H9 (cell line): ENCODE measurements around the gene POLA1. TPM values are rescaled to one million over a fixed set of nuclear protein-coding genes. Genes with fewer than 3 reads are reported as not detected.

Experiments used
- DNase-seq: peaks from one replicate; pipeline ENCODE4 v3.0.0-alpha.2; 2017
- H2AFZ ChIP-seq: one replicate; pipeline ENCODE4 v1.6.1; 2013; ENCODE audit warnings: mild to moderate bottlenecking, low read length, control low read depth, moderate library complexity
- H2AK5ac ChIP-seq: 2 replicates; pipeline ENCODE4 v1.6.1; 2013; ENCODE audit warnings: low read length, control low read depth, mixed read lengths; ENCODE audit not compliant: insufficient read length
- H2BK120ac ChIP-seq: one replicate; pipeline ENCODE4 v1.6.1; 2013; ENCODE audit warnings: low read depth, mild to moderate bottlenecking, low read length, control low read depth, inconsistent platforms; ENCODE audit not compliant: poor library complexity, severe bottlenecking
- H2BK12ac ChIP-seq: 2 replicates; pipeline ENCODE4 v1.6.1; 2013; ENCODE audit warnings: low read length, control low read depth, mixed read lengths, low read depth; ENCODE audit not compliant: insufficient read length
- H2BK15ac ChIP-seq: 2 replicates; pipeline ENCODE4 v1.6.1; 2013; ENCODE audit warnings: low read depth, low read length, control low read depth
- H2BK20ac ChIP-seq: one replicate; pipeline ENCODE4 v1.6.1; 2013; ENCODE audit warnings: low read depth, mild to moderate bottlenecking, low read length, control low read depth, inconsistent platforms; ENCODE audit not compliant: poor library complexity, severe bottlenecking
- H2BK5ac ChIP-seq: 2 replicates; pipeline ENCODE4 v1.6.1; 2013; ENCODE audit warnings: low read length, control low read depth, mixed read lengths; ENCODE audit not compliant: insufficient read length
- H3K14ac ChIP-seq: 2 replicates; pipeline ENCODE4 v1.6.1; 2013; ENCODE audit warnings: low read length, control low read depth; ENCODE audit not compliant: insufficient read depth
- H3K18ac ChIP-seq: 2 replicates; pipeline ENCODE4 v1.6.1; 2013; ENCODE audit warnings: low read depth, mild to moderate bottlenecking, mixed read lengths, low read length, control low read depth; ENCODE audit not compliant: insufficient read length
- H3K23ac ChIP-seq: 2 replicates; pipeline ENCODE4 v1.6.1; 2013; ENCODE audit warnings: low read length, control low read depth, mixed read lengths, low read depth; ENCODE audit not compliant: insufficient read length
- H3K23me2 ChIP-seq: 2 replicates; pipeline ENCODE4 v1.6.1; 2013; ENCODE audit warnings: low read depth, mild to moderate bottlenecking, mixed read lengths, low read length, control low read depth; ENCODE audit not compliant: insufficient read length, poor library complexity, severe bottlenecking
- H3K27ac ChIP-seq: 2 replicates; pipeline ENCODE4 v1.5.1; 2013; ENCODE audit warnings: low read length, control low read depth, mixed read lengths, low read depth; ENCODE audit not compliant: insufficient read length
- H3K27me3 ChIP-seq: 2 replicates; pipeline ENCODE4 v1.6.1; 2013; ENCODE audit warnings: low read length, control low read depth, inconsistent platforms; ENCODE audit not compliant: insufficient read depth
- H3K4ac ChIP-seq: 2 replicates; pipeline ENCODE4 v1.6.1; 2013; ENCODE audit warnings: low read depth, mild to moderate bottlenecking, control low read depth, inconsistent platforms, low read length, moderate library complexity
- H3K4me1 ChIP-seq: 2 replicates; pipeline ENCODE4 v1.6.1; 2013; ENCODE audit warnings: low read length, control low read depth, inconsistent platforms; ENCODE audit not compliant: insufficient read depth
- H3K4me2 ChIP-seq: 2 replicates; pipeline ENCODE4 v1.6.1; 2013; ENCODE audit warnings: low read length, control low read depth, mixed read lengths; ENCODE audit not compliant: insufficient read length, insufficient read depth
- H3K56ac ChIP-seq: 2 replicates; pipeline ENCODE4 v1.6.1; 2013; ENCODE audit warnings: low read depth, mild to moderate bottlenecking, mixed read lengths, low read length, control low read depth; ENCODE audit not compliant: insufficient read length
- H3K79me1 ChIP-seq: 2 replicates; pipeline ENCODE4 v1.6.1; 2013; ENCODE audit warnings: low read depth, mild to moderate bottlenecking, moderate library complexity, low read length, control low read depth, inconsistent platforms; ENCODE audit not compliant: insufficient read depth, poor library complexity, severe bottlenecking
- H3K79me2 ChIP-seq: 2 replicates; pipeline ENCODE4 v1.6.1; 2013; ENCODE audit warnings: low read length, control low read depth, inconsistent platforms; ENCODE audit not compliant: insufficient read depth
- H3K9ac ChIP-seq: 2 replicates; pipeline ENCODE4 v1.6.1; 2013; ENCODE audit warnings: low read length, control low read depth, mixed read lengths; ENCODE audit not compliant: insufficient read length; ENCODE audit errors: extremely low read depth
- H3K9me3 ChIP-seq: one replicate; pipeline ENCODE4 v1.6.1; 2013; ENCODE audit warnings: low read depth, low read length, inconsistent platforms; ENCODE audit not compliant: control insufficient read depth
- H3T11ph ChIP-seq: one replicate; pipeline ENCODE4 v1.6.1; 2013; ENCODE audit warnings: mild to moderate bottlenecking, low read length, control low read depth, inconsistent platforms
- H4K20me1 ChIP-seq: one replicate; pipeline ENCODE4 v1.6.1; 2013; ENCODE audit not compliant: control insufficient read depth, insufficient read length, insufficient read depth
- H4K5ac ChIP-seq: 2 replicates; pipeline ENCODE4 v1.6.1; 2013; ENCODE audit warnings: low read depth, mild to moderate bottlenecking, mixed read lengths, low read length, control low read depth; ENCODE audit not compliant: insufficient read length
- H4K8ac ChIP-seq: replicated peaks from 2 replicates; pipeline ENCODE4 v1.6.1; 2013; ENCODE audit warnings: low read length, control low read depth, mixed read lengths, low read depth; ENCODE audit not compliant: insufficient read length
- H4K91ac ChIP-seq: 2 replicates; pipeline ENCODE4 v1.6.1; 2013; ENCODE audit warnings: low read depth, mild to moderate bottlenecking, moderate library complexity, mixed read lengths, low read length, control low read depth; ENCODE audit not compliant: insufficient read length
- H3K27ac Mint-ChIP-seq, 3 experiments: 2 replicates in 2 of 3; 3 replicates in 1 of 3; pipeline ENCODE4 v1.8.0; 2020 to 2021; ENCODE audit warnings: mixed read lengths in 3 of 3, mild to moderate bottlenecking in 1 of 3, moderate library complexity in 1 of 3
- H3K27me3 Mint-ChIP-seq: 2 replicates; pipeline ENCODE4 v1.8.0; 2021; ENCODE audit warnings: low read depth, mild to moderate bottlenecking, moderate library complexity, mixed read lengths
- H3K36me3 Mint-ChIP-seq, 3 experiments: 2 replicates in 2 of 3; 3 replicates in 1 of 3; pipeline ENCODE4 v1.8.0; 2020 to 2021; ENCODE audit warnings: low read depth in 3 of 3, mixed read lengths in 3 of 3; ENCODE audit not compliant: insufficient read depth in 1 of 3
- H3K4me1 Mint-ChIP-seq, 2 experiments: 2 replicates each; pipeline ENCODE4 v1.8.0; 2020; ENCODE audit warnings: mixed read lengths in 2 of 2
- H3K4me3 Mint-ChIP-seq, 2 experiments: 2 replicates in 1 of 2; 3 replicates in 1 of 2; pipeline ENCODE4 v1.8.0; 2020 to 2021; ENCODE audit warnings: mild to moderate bottlenecking in 2 of 2, mixed read lengths in 2 of 2, moderate library complexity in 1 of 2
- H3K9me3 Mint-ChIP-seq, 2 experiments: 2 replicates in 1 of 2; 3 replicates in 1 of 2; pipeline ENCODE4 v1.8.0; 2020; ENCODE audit warnings: mild to moderate bottlenecking in 2 of 2, mixed read lengths in 2 of 2, moderate library complexity in 1 of 2
- CTCF ChIP-seq: fragments of 200-600 bp; sonication (generic); conservative IDR thresholded peaks from 3 replicates; pipeline ENCODE4 v1.8.0; 2021; ENCODE audit warnings: antibody characterized with exemption, mild to moderate bottlenecking
- WGBS: extraction: QIAGEN DNeasy Blood & Tissue Kit; methylation state at CpG from one replicate; pipeline ENCODE4 v1.1.7; 2013; ENCODE audit warnings: missing lambda C conversion rate, low lambda C conversion rate, mixed read lengths; ENCODE audit not compliant: insufficient read length; ENCODE audit errors: extremely low coverage; 5-methylcytosine and 5-hydroxymethylcytosine counted together
- total RNA-seq: library from RNA; stranded (reverse); gene quantifications from 2 replicates; pipeline ENCODE4 v1.2.1, GENCODE V29; 2021

The POLA1 gene
- total RNA-seq, 1 experiment from 2014 or later = 60.2 TPM

DNA sequence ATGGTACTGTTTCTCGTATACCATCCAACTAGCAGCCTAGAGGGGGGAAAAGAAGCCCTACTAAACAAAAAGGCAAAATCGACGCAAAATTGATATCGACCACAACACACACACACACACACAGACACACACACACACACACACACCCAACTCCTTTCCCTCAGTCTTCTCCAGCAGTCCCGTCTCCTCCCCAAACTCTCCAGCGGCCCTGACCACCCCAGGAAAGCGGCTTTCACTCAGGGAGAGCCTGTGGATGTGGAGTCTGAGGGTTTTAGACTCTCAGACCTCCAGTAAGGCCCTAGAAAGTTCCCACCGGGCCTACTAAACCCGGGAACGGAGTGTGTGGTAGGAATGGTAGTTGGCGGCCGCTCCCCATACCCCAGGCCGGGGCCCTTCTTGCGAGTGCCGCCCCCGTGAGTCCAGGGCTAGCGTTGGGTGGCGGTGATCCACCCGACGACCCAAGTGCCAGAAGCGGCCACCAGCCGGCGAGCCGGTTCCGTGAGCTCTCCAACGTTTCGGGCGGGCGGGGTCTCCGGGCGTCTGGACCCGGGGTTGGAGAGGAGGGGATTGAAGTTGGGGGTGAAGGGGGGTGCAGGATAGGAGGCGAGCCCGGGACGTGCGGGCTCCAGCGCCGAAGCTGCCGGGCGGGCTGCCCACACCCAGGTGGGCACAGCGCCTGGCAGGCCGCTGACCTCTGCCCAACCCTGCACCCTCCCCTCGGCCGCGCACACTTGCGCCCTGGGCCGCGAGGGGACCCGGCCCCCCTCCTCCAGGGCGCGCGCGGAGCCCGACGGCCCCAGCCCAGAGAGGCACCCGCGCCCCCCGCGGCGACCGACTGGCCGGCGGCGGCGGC, 308.3 kb downstream of the POLA1 start:
- DNase-seq = no peak
- H2BK20ac ChIP-seq = no peak overlapping the region
- no peak overlapping the region for H2BK15ac ChIP-seq
- H3K56ac ChIP-seq = no peak overlapping the region
- H4K5ac ChIP-seq = no peak overlapping the region
- no peak overlapping the region for H2BK5ac ChIP-seq
- Mint-ChIP-seq H3K9me3 (peaks cover 2 to 4% of the 10 kb centered on the region in 2 experiments; a peak in 3 of 5 replicates), H3K27me3 (peaks cover 97% of the 10 kb centered on the region), H3K4me1 (peaks cover 68 to 78% of the 10 kb centered on the region in 2 experiments), H3K27ac (no peak overlapping the region), H3K36me3 (peaks cover 0 to 6% (median 6%) of the 10 kb centered on the region in 3 experiments; a peak in 4 of 7 replicates), H3K4me3 (peak overlapping the region; percentile 40 to 74)
- no CpG with 5 or more reads among the region's 65 CpGs for WGBS
- H2BK120ac ChIP-seq = no peak overlapping the region
- H3K18ac ChIP-seq = no peak overlapping the region
- 0 out of 2 replicates have a peak, but pooled peaks cover 2% of the 10 kb centered on the region for H3K4me1 ChIP-seq
- peaks cover 22% of the 10 kb centered on the region for H3K23me2 ChIP-seq
- no peak overlapping the region for H3K14ac ChIP-seq
- TF ChIP-seq CTCF = no peak
- no peaks in the 10 kb centered on the region for H3K9me3 ChIP-seq
- no peak overlapping the region for H2AFZ ChIP-seq
- no peak overlapping the region for H4K91ac ChIP-seq
- no peak overlapping the region for H4K8ac ChIP-seq
- peak overlapping the region; percentile 96 for H3K4me2 ChIP-seq
- no peak overlapping the region for H3K9ac ChIP-seq
- no peaks in the 10 kb centered on the region for H3K79me2 ChIP-seq
- H3K23ac ChIP-seq = no peak overlapping the region
- no peak overlapping the region for H3T11ph ChIP-seq
- H2AK5ac ChIP-seq = no peak overlapping the region
- no peaks in the 10 kb centered on the region for H3K79me1 ChIP-seq
- H4K20me1 ChIP-seq = no peaks in the 10 kb centered on the region
- H3K4ac ChIP-seq = no peak overlapping the region
- no peak overlapping the region for H3K27ac ChIP-seq
- peaks cover 58% of the 10 kb centered on the region for H3K27me3 ChIP-seq
- H2BK12ac ChIP-seq = no peak overlapping the region
